ENCODE results near the gene BOC. TPM values are rescaled to one million over a fixed set of nuclear protein-coding genes. Genes with fewer than 3 reads are reported as not detected.

Gene BOC
- total and polyA plus RNA-seq, 2 experiments from 2014 or later, result 2.1 to 4.1 TPM

DNA sequence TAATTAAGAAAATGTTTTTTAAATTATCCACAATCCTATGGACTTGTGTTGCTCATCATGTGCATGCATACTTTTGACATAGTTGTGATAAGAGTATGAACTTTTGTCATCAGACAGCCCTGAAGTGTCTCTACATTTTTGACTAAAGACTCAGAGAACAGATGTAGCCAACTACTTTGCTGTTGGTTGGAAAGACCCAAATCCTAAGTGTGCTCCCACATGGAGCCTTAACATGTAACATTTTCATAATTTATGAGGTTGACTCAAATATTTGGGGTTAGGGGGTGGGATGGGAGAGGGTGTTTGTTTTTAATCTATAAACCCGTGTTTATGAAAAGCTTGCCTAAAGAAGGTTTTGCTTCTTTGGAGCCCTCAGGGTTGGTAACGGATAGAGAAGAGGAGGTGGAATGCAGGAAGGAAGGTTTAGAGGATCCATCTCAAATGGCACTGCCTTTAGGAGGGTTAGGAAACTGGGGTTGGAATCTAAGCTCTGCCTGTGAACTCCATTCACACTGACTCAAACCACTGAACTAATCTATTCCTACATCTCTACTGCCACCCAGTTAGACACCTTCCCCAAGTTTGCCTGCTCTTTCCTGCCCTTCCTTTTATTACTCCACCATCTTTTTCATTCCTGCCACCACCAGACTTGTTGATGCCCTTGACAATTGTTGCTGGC is 3.7 kb downstream of the BOC start:
- Histone ChIP-seq H3K27ac (ENCODE audit: low read depth) (no peak overlapping the region), H3K4me3 (no peak overlapping the region), H2AFZ (no peak overlapping the region), H3K9me2 (ENCODE audit: insufficient read depth) (no peaks in the 10 kb centered on the region), H4K20me1 (replicated peaks; ENCODE audit: insufficient read depth) (no peaks in the 10 kb centered on the region; the same call in 1 of the 2 replicates), H3F3A (replicated peaks; ENCODE audit: low read depth) (no peaks in the 10 kb centered on the region), H3K4me2 (no peak overlapping the region), H3K79me2 (replicated peaks; ENCODE audit: insufficient read depth) (no peaks in the 10 kb centered on the region), H3K4me1 (ENCODE audit: insufficient read depth) (peaks cover 24% of the 10 kb centered on the region), H3K27me3 (ENCODE audit: insufficient read depth) (peaks cover 21% of the 10 kb centered on the region), H3K36me3 (ENCODE audit: insufficient read depth) (no peaks in the 10 kb centered on the region)
- peaks cover 17% of the 10 kb centered on the region for H3K27me3 Mint-ChIP-seq (ENCODE audit: insufficient read depth, low read depth, poor library complexity)
- 0 out of 3 replicates have a peak, but pooled peaks cover 3% of the 10 kb centered on the region for H3K9me3 Mint-ChIP-seq
- peaks cover 5% of the 10 kb centered on the region; the same call in 1 of the 3 replicates for H3K36me3 Mint-ChIP-seq (ENCODE audit: low read depth)
- ATAC-seq (no peak), DNase-seq (ENCODE audit: low spot score) (no peak)
- TF ChIP-seq, protein P1, sequence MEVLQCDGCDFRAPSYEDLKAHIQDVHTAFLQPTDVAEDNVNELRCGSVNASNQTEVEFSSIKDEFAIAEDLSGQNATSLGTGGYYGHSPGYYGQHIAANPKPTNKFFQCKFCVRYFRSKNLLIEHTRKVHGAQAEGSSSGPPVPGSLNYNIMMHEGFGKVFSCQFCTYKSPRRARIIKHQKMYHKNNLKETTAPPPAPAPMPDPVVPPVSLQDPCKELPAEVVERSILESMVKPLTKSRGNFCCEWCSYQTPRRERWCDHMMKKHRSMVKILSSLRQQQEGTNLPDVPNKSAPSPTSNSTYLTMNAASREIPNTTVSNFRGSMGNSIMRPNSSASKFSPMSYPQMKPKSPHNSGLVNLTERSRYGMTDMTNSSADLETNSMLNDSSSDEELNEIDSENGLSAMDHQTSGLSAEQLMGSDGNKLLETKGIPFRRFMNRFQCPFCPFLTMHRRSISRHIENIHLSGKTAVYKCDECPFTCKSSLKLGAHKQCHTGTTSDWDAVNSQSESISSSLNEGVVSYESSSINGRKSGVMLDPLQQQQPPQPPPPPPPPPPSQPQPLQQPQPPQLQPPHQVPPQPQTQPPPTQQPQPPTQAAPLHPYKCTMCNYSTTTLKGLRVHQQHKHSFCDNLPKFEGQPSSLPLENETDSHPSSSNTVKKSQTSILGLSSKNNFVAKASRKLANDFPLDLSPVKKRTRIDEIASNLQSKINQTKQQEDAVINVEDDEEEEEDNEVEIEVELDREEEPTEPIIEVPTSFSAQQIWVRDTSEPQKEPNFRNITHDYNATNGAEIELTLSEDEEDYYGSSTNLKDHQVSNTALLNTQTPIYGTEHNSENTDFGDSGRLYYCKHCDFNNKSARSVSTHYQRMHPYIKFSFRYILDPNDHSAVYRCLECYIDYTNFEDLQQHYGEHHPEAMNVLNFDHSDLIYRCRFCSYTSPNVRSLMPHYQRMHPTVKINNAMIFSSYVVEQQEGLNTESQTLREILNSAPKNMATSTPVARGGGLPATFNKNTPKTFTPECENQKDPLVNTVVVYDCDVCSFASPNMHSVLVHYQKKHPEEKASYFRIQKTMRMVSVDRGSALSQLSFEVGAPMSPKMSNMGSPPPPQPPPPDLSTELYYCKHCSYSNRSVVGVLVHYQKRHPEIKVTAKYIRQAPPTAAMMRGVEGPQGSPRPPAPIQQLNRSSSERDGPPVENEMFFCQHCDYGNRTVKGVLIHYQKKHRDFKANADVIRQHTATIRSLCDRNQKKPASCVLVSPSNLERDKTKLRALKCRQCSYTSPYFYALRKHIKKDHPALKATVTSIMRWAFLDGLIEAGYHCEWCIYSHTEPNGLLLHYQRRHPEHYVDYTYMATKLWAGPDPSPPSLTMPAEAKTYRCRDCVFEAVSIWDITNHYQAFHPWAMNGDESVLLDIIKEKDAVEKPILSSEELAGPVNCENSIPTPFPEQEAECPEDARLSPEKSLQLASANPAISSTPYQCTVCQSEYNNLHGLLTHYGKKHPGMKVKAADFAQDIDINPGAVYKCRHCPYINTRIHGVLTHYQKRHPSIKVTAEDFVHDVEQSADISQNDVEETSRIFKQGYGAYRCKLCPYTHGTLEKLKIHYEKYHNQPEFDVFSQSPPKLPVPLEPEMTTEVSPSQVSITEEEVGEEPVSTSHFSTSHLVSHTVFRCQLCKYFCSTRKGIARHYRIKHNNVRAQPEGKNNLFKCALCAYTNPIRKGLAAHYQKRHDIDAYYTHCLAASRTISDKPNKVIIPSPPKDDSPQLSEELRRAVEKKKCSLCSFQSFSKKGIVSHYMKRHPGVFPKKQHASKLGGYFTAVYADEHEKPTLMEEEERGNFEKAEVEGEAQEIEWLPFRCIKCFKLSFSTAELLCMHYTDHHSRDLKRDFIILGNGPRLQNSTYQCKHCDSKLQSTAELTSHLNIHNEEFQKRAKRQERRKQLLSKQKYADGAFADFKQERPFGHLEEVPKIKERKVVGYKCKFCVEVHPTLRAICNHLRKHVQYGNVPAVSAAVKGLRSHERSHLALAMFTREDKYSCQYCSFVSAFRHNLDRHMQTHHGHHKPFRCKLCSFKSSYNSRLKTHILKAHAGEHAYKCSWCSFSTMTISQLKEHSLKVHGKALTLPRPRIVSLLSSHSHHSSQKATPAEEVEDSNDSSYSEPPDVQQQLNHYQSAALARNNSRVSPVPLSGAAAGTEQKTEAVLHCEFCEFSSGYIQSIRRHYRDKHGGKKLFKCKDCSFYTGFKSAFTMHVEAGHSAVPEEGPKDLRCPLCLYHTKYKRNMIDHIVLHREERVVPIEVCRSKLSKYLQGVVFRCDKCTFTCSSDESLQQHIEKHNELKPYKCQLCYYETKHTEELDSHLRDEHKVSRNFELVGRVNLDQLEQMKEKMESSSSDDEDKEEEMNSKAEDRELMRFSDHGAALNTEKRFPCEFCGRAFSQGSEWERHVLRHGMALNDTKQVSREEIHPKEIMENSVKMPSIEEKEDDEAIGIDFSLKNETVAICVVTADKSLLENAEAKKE (CRISPR knock-in tag; IDR thresholded peaks at IDR 0.05), result no peak
- no peak for TF ChIP-seq STAT1 (IDR thresholded peaks at IDR 0.05; ENCODE audit: unreplicated experiment)
- TF ChIP-seq ZNF114 (CRISPR knock-in tag; IDR thresholded peaks at IDR 0.05), result no peak
- no peak for TF ChIP-seq JUNB (IDR thresholded peaks at IDR 0.05; ENCODE audit: unreplicated experiment)
- no peak for TF ChIP-seq ZNF331 (CRISPR knock-in tag; IDR thresholded peaks at IDR 0.05; ENCODE audit: low read depth)
- no peak for TF ChIP-seq EZH2 (IDR thresholded peaks at IDR 0.05; ENCODE audit: low read depth, unreplicated experiment)
- TF ChIP-seq, protein P2, sequence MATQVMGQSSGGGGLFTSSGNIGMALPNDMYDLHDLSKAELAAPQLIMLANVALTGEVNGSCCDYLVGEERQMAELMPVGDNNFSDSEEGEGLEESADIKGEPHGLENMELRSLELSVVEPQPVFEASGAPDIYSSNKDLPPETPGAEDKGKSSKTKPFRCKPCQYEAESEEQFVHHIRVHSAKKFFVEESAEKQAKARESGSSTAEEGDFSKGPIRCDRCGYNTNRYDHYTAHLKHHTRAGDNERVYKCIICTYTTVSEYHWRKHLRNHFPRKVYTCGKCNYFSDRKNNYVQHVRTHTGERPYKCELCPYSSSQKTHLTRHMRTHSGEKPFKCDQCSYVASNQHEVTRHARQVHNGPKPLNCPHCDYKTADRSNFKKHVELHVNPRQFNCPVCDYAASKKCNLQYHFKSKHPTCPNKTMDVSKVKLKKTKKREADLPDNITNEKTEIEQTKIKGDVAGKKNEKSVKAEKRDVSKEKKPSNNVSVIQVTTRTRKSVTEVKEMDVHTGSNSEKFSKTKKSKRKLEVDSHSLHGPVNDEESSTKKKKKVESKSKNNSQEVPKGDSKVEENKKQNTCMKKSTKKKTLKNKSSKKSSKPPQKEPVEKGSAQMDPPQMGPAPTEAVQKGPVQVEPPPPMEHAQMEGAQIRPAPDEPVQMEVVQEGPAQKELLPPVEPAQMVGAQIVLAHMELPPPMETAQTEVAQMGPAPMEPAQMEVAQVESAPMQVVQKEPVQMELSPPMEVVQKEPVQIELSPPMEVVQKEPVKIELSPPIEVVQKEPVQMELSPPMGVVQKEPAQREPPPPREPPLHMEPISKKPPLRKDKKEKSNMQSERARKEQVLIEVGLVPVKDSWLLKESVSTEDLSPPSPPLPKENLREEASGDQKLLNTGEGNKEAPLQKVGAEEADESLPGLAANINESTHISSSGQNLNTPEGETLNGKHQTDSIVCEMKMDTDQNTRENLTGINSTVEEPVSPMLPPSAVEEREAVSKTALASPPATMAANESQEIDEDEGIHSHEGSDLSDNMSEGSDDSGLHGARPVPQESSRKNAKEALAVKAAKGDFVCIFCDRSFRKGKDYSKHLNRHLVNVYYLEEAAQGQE (IDR thresholded peaks at IDR 0.05; ENCODE audit: unreplicated experiment), result no peak
- no peak for TF ChIP-seq CREB1 (CRISPR knock-in tag; IDR thresholded peaks at IDR 0.05; ENCODE audit: low read depth)
- TF ChIP-seq POLR2AphosphoS5 (IDR thresholded peaks at IDR 0.05; ENCODE audit: low read depth), result no peak
- TF ChIP-seq, protein P3, sequence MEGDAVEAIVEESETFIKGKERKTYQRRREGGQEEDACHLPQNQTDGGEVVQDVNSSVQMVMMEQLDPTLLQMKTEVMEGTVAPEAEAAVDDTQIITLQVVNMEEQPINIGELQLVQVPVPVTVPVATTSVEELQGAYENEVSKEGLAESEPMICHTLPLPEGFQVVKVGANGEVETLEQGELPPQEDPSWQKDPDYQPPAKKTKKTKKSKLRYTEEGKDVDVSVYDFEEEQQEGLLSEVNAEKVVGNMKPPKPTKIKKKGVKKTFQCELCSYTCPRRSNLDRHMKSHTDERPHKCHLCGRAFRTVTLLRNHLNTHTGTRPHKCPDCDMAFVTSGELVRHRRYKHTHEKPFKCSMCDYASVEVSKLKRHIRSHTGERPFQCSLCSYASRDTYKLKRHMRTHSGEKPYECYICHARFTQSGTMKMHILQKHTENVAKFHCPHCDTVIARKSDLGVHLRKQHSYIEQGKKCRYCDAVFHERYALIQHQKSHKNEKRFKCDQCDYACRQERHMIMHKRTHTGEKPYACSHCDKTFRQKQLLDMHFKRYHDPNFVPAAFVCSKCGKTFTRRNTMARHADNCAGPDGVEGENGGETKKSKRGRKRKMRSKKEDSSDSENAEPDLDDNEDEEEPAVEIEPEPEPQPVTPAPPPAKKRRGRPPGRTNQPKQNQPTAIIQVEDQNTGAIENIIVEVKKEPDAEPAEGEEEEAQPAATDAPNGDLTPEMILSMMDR (conservative IDR thresholded peaks at IDR 0.05; ENCODE audit: low read depth in 2 of 2), result no peak
- TF ChIP-seq EZH2phosphoT487 (IDR thresholded peaks at IDR 0.05; ENCODE audit: unreplicated experiment), result no peak
- TF ChIP-seq NANOG (IDR thresholded peaks at IDR 0.05; ENCODE audit: borderline replicate concordance), result no peak
- TF ChIP-seq, protein P4, sequence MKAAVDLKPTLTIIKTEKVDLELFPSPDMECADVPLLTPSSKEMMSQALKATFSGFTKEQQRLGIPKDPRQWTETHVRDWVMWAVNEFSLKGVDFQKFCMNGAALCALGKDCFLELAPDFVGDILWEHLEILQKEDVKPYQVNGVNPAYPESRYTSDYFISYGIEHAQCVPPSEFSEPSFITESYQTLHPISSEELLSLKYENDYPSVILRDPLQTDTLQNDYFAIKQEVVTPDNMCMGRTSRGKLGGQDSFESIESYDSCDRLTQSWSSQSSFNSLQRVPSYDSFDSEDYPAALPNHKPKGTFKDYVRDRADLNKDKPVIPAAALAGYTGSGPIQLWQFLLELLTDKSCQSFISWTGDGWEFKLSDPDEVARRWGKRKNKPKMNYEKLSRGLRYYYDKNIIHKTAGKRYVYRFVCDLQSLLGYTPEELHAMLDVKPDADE (IDR thresholded peaks at IDR 0.05), result no peak
- H3K4me3 Mint-ChIP-seq, result no peak overlapping the region
- no peak overlapping the region for H3K27ac Mint-ChIP-seq
- H3K4me1 Mint-ChIP-seq, result peaks cover 41% of the 10 kb centered on the region
